Kidney (tissue), 14 donors: ENCODE results near the gene COQ9. TPM values are rescaled to one million over a fixed set of nuclear protein-coding genes. Genes with fewer than 3 reads are reported as not detected.

Source experiments
- DNase-seq, 5 donors: peaks; one replicate each; pipeline ENCODE4 v3.0.0-alpha.2; 2013 to 2020
- FAIRE-seq: peaks from 2 replicates; lab custom pipeline; 2012; peaks lifted over from hg19 to GRCh38; lab: Jason Lieb, UNC
- H3K27ac ChIP-seq, 2 donors: one replicate each; pipeline ENCODE4 v1.7.0; 2013; ENCODE audit warnings: low read depth in 2 of 2, low read length in 2 of 2, inconsistent platforms in 1 of 2
- H3K27me3 ChIP-seq: one replicate; pipeline ENCODE4 v1.7.1; 2013; ENCODE audit warnings: low read length, inconsistent platforms; ENCODE audit not compliant: control insufficient read depth, insufficient read depth
- H3K36me3 ChIP-seq, 3 donors: one replicate each; pipeline versions ENCODE4 v1.7.0 to v1.7.1; 2013; ENCODE audit warnings: low read length in 3 of 3, control low read depth in 1 of 3, inconsistent platforms in 1 of 3; ENCODE audit not compliant: insufficient read depth in 3 of 3, control insufficient read depth in 2 of 3
- H3K4me1 ChIP-seq, 3 donors: one replicate each; pipeline versions ENCODE4 v1.7.0 to v1.7.1; 2013; ENCODE audit warnings: low read length in 3 of 3, inconsistent platforms in 1 of 3, low read depth in 1 of 3; ENCODE audit not compliant: control insufficient read depth in 2 of 3, insufficient read depth in 2 of 3
- H3K4me3 ChIP-seq, 3 donors: one replicate each; pipeline versions ENCODE4 v1.7.0 to v1.8.1; 2013; ENCODE audit warnings: low read length in 3 of 3, control low read depth in 1 of 3, inconsistent platforms in 1 of 3
- H3K9ac ChIP-seq, 3 donors: one replicate each; pipeline versions ENCODE4 v1.7.0 to v1.7.1; 2013; ENCODE audit warnings: low read length in 3 of 3, control low read depth in 1 of 3, inconsistent platforms in 1 of 3
- H3K9me3 ChIP-seq, 3 donors: one replicate each; pipeline versions ENCODE4 v1.7.0 to v1.7.1; 2013; ENCODE audit warnings: low read length in 3 of 3, control low read depth in 1 of 3, inconsistent platforms in 1 of 3; ENCODE audit not compliant: control insufficient read depth in 2 of 3, insufficient read depth in 1 of 3
- CTCF ChIP-seq: IDR thresholded peaks from 3 replicates; pipeline ENCODE4 v1.5.1; 2012; ENCODE audit warnings: mild to moderate bottlenecking, moderate library complexity, borderline replicate concordance; ENCODE audit not compliant: insufficient read depth; ENCODE audit errors: extremely low read depth
- intact Hi-C: fragments of 100-400 bp; cut with DNase I; formaldehyde crosslinking; loops from one replicate; pipeline ENCODE4 v1.11.1; 2022
- polyA plus RNA-seq: library from polyadenylated mRNA; stranded (reverse); fragments of 350-450 nt; fragmentation: Illumina TruSeq; extraction: RNeasy Lipid Tissue Mini Kit (QIAGEN cat#74804); gene quantifications from one replicate; pipeline ENCODE4 v1.2.3, GENCODE V29; 2014; ENCODE audit warnings: low read depth, low replicate concordance; ENCODE audit not compliant: insufficient read depth
- total RNA-seq: library from RNA; stranded (reverse); fragmentation: NEBNext Ultra II Directional; extraction: Animal tissue kit (Norgen Biotek cat#: 25700); gene quantifications from one replicate; pipeline ENCODE4 v1.2.1, GENCODE V29; 2021
- donor health status: control.
- donor health status: control.
- donor health status: control.
- donor health status: control.
- donor health status: control.
- donor health status: DM: yes; HTN: yes; CAD: no.
- donor health status: Normal renal cell carcinoma (clear cell type).

Gene COQ9
- total and polyA plus RNA-seq, 2 donors from 2014 or later: 78.0 to 200 TPM

- FAIRE-seq (no peak), DNase-seq (peak in 1 of 5 donors; percentile 65)
- H3K9ac ChIP-seq: no peak overlapping the region
- peaks cover 2 to 37% (median 32%) of the 10 kb centered on the region in 3 donors for H3K36me3 ChIP-seq
- H3K4me1 ChIP-seq: peaks cover 0 to 63% (median 43%) of the 10 kb centered on the region in 3 donors
- no peaks in the 10 kb centered on the region for H3K27me3 ChIP-seq
- TF ChIP-seq CTCF: no peak
- H3K27ac ChIP-seq: no peak overlapping the region
- intact Hi-C loops: no loop called here
- no peak overlapping the region for H3K4me3 ChIP-seq
- no peaks in the 10 kb centered on the region for H3K9me3 ChIP-seq
Observed at GRCh38 chr16:57474671-57475661, 27.7 kb downstream of the COQ9 start.

DNA sequence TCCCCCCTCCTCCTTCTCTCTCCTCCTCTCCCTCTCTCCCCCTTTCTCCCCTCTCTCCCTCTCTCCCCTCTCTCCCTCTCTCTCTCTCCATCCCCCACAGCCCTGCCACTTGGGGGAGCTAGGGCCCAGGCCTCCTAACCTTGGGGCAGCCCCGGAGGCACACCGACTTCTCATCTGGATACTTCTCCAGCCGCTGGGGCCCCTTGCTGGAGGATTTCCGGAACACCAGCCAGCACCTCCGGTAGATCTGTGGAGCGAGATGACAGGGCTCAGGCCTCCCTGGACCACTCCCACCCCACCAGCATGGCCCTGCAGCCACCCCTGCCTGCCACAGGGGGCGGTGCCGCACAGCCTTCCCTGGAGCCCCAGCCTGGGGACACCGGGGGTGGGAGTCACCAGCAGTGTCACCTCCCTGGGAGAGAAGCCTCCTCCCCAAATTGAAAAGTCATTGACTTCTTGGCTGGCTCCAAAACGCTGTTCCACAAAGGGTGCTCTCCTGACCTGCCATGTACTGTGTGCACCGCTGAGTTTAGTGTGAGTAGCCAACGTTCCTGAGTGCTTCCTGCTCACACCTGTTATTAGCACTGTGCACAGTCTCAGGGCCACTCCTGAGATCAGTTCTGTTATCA, 28.5 kb downstream of the COQ9 start:
- H3K27ac ChIP-seq: peak overlapping the region in 1 of 2 donors; percentile 14
- H3K4me1 ChIP-seq: peaks cover 0 to 62% (median 41%) of the 10 kb centered on the region in 3 donors
- H3K27me3 ChIP-seq: no peaks in the 10 kb centered on the region
- H3K9ac ChIP-seq: no peak overlapping the region
- H3K4me3 ChIP-seq: no peak overlapping the region
- intact Hi-C loops: no loop called here
- no peaks in the 10 kb centered on the region for H3K9me3 ChIP-seq
- H3K36me3 ChIP-seq: peaks cover under 1 to 34% (median 25%) of the 10 kb centered on the region in 3 donors
- peak; percentile 74 to 86 (median 86) for DNase-seq
- no peak for TF ChIP-seq CTCF
- FAIRE-seq: no peak

DNA sequence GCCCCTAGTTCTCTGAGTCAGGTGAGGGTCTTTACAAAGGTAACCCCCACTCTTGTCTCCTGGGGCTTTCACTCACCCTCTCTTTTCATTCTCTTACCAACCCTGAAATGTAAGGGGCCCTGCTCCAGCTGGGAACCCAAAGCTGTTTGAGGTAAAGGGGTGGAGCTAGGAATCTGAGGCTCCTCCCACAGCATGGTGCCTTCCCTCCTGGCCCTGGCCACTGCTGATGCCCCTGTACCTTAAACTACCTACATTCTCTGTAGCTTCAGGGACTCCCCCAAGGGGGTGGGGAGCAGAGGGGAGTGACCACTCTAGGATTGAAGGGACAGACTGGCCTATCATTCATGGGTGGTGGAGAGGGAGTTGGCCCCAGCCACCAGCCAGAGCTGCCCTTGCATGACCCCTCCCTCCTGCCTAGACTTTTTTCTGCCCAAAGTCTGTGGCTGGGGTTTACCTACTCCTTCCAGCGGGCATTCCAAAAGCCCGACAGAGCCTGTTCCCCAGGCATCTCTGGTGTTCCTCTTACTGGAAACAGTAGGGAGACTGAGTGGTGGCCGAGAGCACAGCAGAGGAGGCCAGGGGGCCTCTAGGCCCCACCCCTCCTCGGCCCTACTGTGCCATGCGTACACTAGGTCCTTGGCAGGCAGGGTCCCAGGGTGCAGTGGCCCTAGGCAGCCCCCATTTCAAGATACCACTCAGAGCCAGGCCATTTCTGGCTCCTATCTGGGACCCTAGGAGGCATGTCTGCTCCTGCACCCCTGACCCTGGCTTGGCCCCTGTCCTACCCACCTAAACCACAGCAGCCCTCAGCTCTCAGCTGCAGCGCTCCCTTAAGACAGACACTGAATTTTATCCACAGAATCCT, 29.5 kb downstream of the COQ9 start:
- H3K4me1 ChIP-seq: peaks cover 0 to 59% (median 39%) of the 10 kb centered on the region in 3 donors
- H3K36me3 ChIP-seq: peaks cover 0 to 28% (median 22%) of the 10 kb centered on the region in 3 donors
- no peak overlapping the region for H3K27ac ChIP-seq
- no peak for TF ChIP-seq CTCF
- intact Hi-C loops: no loop called here
- no peaks in the 10 kb centered on the region for H3K9me3 ChIP-seq
- H3K27me3 ChIP-seq: no peaks in the 10 kb centered on the region
- FAIRE-seq (no peak), DNase-seq (peak in 1 of 5 donors; percentile 57)
- H3K9ac ChIP-seq: no peak overlapping the region
- no peak overlapping the region for H3K4me3 ChIP-seq
